Measurements from ENCODE around the gene TBCD. TPM values are rescaled to one million over a fixed set of nuclear protein-coding genes. Genes with fewer than 3 reads are reported as not detected.
A peak's percentile ranks its signal among the peaks of the same experiment; 100 is the strongest.

TBCD gene
- total and polyA plus RNA-seq, 9 of the 15 experiments (the other 6 are each of a cell fraction or from before 2014, with no cell fraction given) = 8.9 to 98.5 (median 28.0) TPM

GRCh38 chr17:82884341-82884969, 132.6 kb downstream of the TBCD start:
- no peaks in the 10 kb centered on the region for H4K20me1 ChIP-seq (replicated peaks; ENCODE audit: control insufficient read depth, insufficient read depth, low read length)
- no TSS peak for BruUV-seq (replicated peaks)
- no peaks in the 10 kb centered on the region for H3K9me1 ChIP-seq (ENCODE audit: control insufficient read depth, insufficient read depth, low read length)
- peak overlapping the region; percentile 100 for H3K27ac ChIP-seq (ENCODE audit: extremely low read depth, low read depth, low read length)
- CTCF ChIA-PET (ENCODE audit: low intra/inter-chr PET ratio) = no interaction called here
- peaks cover 18% of the 10 kb centered on the region; the same call in 2 of the 3 replicates for H3K36me3 ChIP-seq (ENCODE audit: control insufficient read depth, insufficient read depth, low read length)
- FAIRE-seq (peak; percentile 77), DNase-seq (ENCODE audit: extremely low read depth in 1 of 4, low spot score in 3 of 4) (peak in 1 of 4 experiments; percentile 29), ATAC-seq (no peak; the same call in 2 of the 3 replicates)
- no peak overlapping the region for H2AFZ ChIP-seq (ENCODE audit: low read depth, low read length)
- intact Hi-C loops (cut with micrococcal nuclease) = no loop called here
- H3K9me3 ChIP-seq (replicated peaks; ENCODE audit: control insufficient read depth, insufficient read depth, low read depth, low read length) = no peaks in the 10 kb centered on the region
- in situ Hi-C loops (cut with MboI) = no loop called here
- H3K79me2 ChIP-seq (ENCODE audit: control insufficient read depth, insufficient read depth, low read length) = peaks cover 51% of the 10 kb centered on the region
- POLR2A ChIA-PET = interaction anchor here (0.6 to 2.6 kb wide), 7 partner anchors 9 to 263 kb away, joined by 3 to 20 read pairs (median 3); no protein-coding TSS in a partner anchor
- no peak overlapping the region for H3K4me3 ChIP-seq
- peak overlapping the region; percentile 27; the same call in 1 of the 2 replicates for H3K4me2 ChIP-seq (ENCODE audit: insufficient read depth, low read length)
- peak overlapping the region; percentile 83 to 96; a peak in 3 of 4 replicates for H3K9ac ChIP-seq (ENCODE audit: insufficient read depth in 1 of 2, low read depth in 2 of 2, low read length in 2 of 2)
- 60% methylated on average over 25 of the region's 25 CpGs for whole genome bisulfite sequencing (ENCODE audit: insufficient coverage, low coverage, missing lambda C conversion rate)
- H3K27me3 ChIP-seq (ENCODE audit: control insufficient read depth in 2 of 2, insufficient read depth in 2 of 2, low read length in 2 of 2) = no peaks in the 10 kb centered on the region
- H3K4me1 ChIP-seq (replicated peaks in 1 of 2; ENCODE audit: control insufficient read depth in 2 of 2, insufficient read depth in 2 of 2, low read length in 2 of 2) = peaks cover 33 to 79% of the 10 kb centered on the region in 2 experiments
- TF ChIP-seq ZMIZ1 (IDR thresholded peaks at IDR 0.05; ENCODE audit: low read depth in 2 of 2, low read length in 2 of 2) (no peak), KAT7 (CRISPR knock-in tag; IDR thresholded peaks at IDR 0.05; ENCODE audit: borderline replicate concordance) (0 out of 2 replicates have a peak, but pooled peaks have one; percentile 33), ZKSCAN8 (CRISPR knock-in tag; IDR thresholded peaks at IDR 0.05) (0 out of 2 replicates have a peak, but pooled peaks have one; percentile 8), ATF1 (CRISPR knock-in tag; IDR thresholded peaks at IDR 0.05) (no peak), ATF1 (tag; IDR thresholded peaks at IDR 0.05) (0 out of 2 replicates have a peak, but pooled peaks have one; percentile 10), SMAD4 (CRISPR knock-in tag; conservative IDR thresholded peaks at IDR 0.05) (peak; percentile 47; the same call in 1 of the 2 replicates), ZFX (CRISPR knock-in tag; IDR thresholded peaks at IDR 0.05) (0 out of 2 replicates have a peak, but pooled peaks have one; percentile 29), ZBTB33 (CRISPR knock-in tag; IDR thresholded peaks at IDR 0.05) (peak; percentile 81), CREB1 (IDR thresholded peaks at IDR 0.05) (no peak), CREB1 (CRISPR knock-in tag; IDR thresholded peaks at IDR 0.05) (0 out of 2 replicates have a peak, but pooled peaks have one; percentile 19), ZNF311 (CRISPR knock-in tag; IDR thresholded peaks at IDR 0.05) (0 out of 2 replicates have a peak, but pooled peaks have one; percentile 8), MEF2D (tag; conservative IDR thresholded peaks at IDR 0.05; ENCODE audit: low read depth) (no peak), CREB5 (CRISPR knock-in tag; IDR thresholded peaks at IDR 0.05) (no peak), WHSC1 (IDR thresholded peaks at IDR 0.05; ENCODE audit: low read length) (peak; percentile 79), RBBP5 (IDR thresholded peaks at IDR 0.05; ENCODE audit: borderline replicate concordance, insufficient read depth, low read length, poor library complexity, severe bottlenecking) (peak; percentile 43)
